NCI-H1048 (cell line): ENCODE data around the gene MYO15A.
A peak's percentile ranks its signal among the peaks of the same experiment; 100 is the strongest.

ENCODE experiments used
- DNase-seq: peaks from one replicate; lab custom pipeline; 2025; lab: John Stamatoyannopoulos, UW

Gene MYO15A, protein sequence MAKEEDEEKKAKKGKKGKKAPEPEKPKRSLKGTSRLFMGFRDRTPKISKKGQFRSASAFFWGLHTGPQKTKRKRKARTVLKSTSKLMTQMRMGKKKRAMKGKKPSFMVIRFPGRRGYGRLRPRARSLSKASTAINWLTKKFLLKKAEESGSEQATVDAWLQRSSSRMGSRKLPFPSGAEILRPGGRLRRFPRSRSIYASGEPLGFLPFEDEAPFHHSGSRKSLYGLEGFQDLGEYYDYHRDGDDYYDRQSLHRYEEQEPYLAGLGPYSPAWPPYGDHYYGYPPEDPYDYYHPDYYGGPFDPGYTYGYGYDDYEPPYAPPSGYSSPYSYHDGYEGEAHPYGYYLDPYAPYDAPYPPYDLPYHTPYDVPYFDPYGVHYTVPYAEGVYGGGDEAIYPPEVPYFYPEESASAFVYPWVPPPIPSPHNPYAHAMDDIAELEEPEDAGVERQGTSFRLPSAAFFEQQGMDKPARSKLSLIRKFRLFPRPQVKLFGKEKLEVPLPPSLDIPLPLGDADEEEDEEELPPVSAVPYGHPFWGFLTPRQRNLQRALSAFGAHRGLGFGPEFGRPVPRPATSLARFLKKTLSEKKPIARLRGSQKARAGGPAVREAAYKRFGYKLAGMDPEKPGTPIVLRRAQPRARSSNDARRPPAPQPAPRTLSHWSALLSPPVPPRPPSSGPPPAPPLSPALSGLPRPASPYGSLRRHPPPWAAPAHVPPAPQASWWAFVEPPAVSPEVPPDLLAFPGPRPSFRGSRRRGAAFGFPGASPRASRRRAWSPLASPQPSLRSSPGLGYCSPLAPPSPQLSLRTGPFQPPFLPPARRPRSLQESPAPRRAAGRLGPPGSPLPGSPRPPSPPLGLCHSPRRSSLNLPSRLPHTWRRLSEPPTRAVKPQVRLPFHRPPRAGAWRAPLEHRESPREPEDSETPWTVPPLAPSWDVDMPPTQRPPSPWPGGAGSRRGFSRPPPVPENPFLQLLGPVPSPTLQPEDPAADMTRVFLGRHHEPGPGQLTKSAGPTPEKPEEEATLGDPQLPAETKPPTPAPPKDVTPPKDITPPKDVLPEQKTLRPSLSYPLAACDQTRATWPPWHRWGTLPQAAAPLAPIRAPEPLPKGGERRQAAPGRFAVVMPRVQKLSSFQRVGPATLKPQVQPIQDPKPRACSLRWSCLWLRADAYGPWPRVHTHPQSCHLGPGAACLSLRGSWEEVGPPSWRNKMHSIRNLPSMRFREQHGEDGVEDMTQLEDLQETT (N-terminal part only)

DNA sequence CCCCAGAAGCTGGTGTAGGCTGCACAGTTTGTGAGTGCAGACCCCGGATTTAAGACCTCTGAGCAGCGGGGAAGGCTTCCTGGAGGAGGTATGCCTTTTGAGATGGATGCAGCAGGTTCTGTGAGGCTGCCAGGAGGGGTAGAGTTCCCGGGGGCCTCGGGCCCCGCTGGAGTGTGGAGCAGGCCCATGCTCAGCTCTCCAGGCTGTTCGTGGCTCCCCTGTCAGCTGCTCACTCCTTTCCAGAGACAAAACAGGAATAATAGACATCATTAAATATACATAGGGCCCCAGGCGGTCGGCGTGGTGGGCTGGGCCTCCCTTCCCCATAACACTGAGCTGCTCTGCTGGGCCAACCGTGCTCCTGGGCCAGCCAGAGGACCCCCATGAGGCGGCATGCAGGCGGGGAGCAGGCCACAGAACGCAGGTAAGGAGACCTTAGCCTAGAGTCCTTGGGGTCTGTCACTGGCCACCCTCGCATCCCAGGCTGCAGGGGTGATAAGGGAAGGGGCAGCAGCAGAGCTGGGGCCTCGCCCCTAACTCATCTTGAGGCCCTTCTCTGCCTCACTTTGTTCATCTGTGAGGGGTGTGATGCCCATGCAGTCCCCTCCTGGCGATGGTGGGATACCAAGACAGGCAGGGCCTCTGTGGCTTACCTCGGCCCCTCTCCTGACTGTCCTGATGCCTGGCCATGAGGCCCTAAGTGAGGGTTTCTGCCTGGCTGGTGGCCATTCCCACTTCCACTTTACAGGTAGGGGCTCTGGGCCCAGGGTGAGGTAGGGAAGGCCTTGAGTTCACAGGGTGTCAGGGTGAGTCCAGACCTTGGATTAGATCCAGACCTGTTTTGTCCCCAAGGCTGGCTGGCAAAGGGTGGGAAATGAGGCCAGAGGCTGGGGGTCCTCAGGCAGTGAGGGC, at the start of gene MYO15A:
TSS of gene MYO15A (plus strand) at position 356 of the 912 bp plus-strand sequence. CDS start 10,045 bp downstream, outside the sequence.
- no peak for DNase-seq

DNA sequence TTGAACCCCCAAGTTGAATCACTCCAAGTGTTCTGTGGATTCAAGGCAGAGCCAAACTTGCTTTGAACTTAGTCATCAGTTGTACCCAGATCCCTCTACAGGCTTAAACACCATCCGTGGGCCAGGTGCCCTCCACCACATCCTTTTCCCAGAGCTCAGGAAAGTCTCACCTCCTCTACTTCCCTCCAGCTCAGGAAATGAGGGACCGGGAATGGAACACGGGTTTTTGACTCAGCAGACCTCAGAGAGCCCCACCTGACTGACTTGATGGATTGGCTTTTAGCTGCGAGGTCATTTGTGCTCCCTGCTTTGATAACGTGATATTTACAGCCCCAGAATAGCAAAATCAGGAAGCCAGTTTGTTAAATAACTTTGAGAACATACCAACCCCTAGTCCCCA, 49.3 kb upstream of the MYO15A start:
- DNase-seq = no peak

DNA sequence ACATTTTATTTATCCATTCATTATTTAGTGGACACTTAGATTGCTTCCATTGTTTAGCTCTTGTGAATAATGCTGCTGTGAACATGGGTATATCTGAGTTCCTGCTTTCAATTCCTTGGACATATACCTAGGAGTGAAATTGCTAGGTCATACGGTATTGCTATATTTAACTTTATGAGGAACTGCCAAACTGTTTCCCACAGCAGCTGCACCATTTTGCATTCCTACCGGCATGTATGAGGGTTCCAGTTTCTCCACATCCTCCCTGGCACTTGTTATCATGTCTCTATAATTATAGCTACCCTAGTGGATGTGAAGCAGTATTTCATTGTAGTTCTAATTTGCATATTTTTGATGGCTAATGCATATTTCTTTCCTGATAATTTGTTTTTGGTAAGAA, 44.5 kb upstream of the MYO15A start:
- no peak for DNase-seq

DNA sequence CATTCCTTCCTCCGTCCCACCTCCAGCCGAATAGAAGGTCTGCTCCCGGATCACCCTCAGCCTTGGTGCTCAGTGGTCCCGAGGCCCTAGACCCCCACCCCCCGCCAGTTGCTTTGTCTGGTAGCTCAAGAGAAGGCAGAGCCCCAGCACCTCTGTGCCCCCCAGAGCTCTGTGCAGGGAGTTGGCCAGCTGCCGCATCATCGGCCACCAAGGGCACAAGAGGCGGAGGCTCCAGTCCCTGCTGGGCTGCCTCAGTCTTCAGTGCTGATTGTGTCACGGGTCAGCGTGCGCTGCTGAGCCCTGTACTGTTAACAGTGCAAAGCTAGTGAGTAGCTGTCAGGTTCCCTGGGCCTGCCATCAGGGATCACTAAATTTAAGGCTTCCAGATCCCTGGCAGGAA, 43.0 kb upstream of the MYO15A start:
- no peak for DNase-seq

DNA sequence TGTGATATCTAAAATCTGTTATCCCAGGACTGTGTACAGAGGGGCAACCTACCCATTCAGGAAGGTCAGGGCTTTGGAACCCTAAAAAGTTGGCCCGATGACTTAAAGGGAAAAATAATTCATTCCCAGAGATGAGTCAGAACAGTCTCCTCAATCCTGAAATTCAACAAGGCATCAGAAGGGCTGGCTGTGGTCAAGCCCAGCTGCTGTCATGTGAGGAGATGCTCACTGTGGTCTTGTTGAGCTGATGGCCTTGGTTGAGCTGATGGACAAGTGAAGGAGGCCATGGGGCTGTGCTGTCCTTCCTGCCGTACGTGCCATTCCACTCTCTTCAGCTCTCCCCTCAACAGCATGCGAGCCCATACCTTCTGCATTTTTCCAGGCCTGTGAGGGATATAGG, 41.7 kb upstream of the MYO15A start:
- DNase-seq = no peak

DNA sequence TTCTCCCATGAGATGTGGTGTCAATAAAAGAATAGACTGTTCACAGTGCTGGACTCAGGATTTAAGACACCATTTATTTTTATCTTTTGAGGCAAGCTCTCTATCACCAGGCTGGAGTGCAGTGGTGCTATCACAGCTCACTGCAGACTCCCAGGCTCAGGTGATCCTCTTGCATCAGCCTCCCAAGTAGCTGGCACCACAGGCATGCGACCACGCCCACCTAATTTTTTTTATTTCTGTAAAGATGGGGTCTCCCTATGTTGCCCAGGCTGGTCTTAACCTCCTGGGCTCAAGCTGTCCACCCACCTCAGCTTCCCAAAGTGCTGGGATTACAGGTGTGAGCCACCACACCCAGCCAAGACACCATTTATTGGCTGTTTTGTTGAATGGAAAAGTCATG, 39.5 kb upstream of the MYO15A start:
- no peak for DNase-seq

DNA sequence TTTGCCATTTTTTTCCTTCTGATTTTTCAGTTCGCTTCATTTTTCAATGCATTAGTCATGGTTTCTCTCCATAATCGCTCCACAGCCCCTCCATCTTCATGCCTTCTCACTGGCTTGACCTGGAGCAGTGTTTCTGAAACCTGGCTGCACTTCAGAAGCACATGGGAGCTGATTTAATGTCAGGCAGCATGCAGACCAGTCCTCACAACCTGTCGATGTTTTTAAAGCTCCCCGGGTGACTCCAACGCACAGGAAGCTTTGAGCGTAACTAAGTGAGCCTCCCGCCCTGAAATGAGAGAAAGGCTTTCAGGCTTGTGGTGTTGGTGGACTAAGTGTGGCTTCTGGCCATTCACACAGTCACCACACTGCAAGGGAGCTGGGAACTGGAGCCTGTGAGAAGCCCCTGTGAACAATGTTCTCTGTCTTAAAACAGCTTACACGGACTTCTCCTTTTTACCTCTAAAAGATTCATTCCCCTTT, 37.7 kb upstream of the MYO15A start:
- DNase-seq = no peak

DNA sequence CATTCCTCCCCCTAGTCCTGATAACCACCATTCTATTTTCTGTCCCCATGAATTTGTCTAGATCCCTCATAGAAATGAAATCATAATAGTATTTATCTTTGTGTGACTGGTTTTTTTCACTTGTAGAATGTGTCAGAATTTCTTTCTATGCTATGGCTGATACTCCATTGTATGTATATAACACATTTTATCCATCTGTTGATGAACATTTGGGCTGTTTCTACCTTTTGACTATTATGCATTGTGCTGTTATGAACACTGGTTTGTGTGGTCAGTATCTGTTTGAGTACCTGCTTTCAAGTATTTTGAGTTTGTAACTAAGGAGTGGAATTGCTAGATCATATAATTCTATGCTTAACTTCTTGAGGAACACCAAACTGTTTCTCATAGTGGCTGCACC, 36.8 kb upstream of the MYO15A start:
- DNase-seq = no peak

DNA sequence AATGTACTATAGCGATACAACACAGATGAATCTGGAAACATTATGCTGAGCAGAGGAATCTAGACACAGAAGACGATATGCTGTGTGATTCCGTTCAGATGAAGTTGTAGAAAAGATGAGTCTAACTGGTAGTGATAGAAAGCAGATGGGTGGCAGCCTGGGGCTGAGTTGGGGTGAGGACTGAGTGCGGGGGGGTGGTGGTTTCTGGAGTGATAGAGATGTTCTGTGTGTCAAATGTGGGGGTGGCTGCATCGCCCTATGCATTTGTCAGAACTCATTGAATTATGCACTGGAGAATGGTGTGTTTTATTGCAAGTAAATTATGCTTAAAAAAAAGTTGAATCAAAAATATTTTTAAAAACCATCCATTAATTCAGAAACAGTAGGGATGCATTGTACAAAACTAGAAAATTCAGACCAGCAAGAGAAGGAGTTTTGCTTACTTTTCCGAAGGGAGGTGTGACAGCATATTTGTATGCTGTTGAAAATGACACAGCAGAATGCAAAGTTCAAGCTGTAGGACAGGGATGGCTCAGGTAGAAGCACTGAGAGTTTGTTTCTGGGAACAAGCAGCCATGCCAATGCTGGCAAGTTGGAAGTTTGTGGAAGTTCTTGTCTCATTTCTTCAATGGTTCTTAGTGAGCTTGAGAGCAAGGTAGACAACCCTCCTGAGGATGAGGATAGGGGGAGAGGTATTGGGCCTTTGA, 33.8 kb upstream of the MYO15A start:
- no peak for DNase-seq

DNA sequence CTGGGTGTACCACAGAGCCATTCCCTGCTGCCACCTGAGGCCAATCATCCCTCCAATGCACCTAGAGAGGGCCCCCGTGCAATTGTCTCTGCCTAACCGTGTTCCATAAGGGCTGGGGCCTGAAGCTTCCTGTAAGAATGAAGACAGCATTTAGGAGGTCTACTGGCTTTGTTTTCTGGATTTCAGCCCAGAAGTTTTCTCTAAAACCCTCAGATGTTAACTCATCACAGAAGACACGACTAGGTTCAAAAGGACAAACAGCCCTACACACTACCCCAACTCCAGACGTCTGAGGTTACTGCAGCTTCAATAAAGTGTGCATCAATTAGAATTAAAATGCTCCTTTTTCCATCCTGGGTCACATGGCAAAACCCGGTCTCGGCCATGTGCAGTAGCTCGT, 31.6 kb upstream of the MYO15A start:
- DNase-seq = no peak

DNA sequence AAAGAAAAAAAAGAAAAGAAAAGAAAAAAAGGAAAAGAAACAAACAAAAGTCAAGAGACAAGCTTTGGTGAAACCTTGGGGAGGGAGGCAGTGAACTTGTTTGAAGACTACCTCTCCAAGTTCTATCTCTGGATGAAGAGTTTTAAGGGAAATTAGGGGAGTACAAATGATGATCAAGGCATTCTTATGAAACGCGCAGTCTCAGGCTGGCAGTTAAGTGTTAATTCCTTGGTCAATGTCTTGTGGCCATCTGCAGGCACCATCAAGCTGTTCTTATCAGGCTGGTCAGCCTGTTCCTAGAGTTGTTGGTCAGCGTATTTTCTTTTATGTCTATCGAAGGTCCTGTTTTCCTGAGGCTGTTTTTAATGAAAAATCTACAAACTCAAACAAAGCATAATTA, 29.0 kb upstream of the MYO15A start:
- DNase-seq = no peak

DNA sequence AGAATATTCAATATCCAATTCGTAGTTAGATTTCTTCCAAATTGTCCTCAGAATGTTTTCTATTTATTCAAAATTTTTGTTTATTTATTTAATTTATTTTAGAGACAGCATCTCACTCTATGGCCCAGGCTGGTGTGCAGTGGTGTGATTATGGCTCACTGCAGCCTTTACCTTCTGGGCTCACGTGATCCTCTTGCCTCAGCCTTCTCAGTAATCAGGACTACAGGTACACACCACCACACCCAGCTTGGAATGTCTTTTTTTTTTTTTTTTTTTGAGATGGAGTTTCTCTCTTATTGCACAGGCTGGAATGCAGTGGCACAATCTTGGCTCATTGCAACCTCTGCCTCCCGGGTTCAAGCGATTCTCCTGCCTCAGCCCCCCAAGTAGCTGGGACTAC, 24.3 kb upstream of the MYO15A start:
- no peak for DNase-seq

DNA sequence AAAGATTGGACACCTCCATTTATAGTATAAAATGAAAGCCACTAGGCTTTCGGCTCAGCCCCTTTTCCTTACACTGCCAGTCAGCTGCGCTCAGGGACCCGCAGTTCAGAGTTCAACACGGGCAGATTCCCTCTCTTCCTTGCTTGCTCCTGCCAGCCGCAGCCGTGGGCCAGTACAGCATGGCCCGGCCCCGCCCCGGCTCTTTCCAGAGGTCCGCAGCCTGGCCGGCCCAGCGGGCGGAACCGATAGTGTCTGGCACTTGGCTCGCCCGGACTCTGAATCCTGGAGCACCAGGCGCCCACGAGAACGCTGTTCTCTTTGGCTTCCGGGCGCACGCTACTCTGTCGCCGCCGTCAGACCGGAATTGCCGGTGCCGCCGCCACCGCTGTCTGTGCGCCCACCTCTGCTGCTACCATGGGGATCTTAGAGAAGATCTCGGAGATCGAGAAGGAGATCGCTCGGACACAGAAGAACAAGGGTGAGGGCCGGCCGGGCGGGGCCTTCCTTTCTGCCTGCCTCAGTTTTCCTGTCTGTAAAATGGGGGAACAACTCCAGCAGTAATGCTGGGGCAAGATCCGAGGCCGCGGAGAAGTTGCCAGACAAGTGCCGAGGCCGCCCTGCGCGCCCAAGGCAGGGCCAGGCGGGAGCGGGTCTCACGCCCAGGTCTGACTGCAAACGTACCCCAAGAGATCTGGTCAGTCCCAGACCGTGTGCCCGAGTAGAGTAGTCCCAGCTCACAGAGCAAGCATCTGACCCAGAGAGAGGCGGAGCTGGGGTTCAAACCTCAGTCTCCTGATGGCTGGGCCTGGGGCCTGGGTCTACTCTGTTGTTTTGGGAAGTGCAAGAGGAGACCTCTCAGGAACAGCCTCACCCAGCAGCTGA, 20.7 kb upstream of the MYO15A start, which contains the start of gene DRG2:
TSS of gene DRG2 (plus strand) at position 339 of the 882 bp plus-strand sequence. CDS start at position 415, 76 bp downstream.
- DNase-seq = peak; percentile 72

DNA sequence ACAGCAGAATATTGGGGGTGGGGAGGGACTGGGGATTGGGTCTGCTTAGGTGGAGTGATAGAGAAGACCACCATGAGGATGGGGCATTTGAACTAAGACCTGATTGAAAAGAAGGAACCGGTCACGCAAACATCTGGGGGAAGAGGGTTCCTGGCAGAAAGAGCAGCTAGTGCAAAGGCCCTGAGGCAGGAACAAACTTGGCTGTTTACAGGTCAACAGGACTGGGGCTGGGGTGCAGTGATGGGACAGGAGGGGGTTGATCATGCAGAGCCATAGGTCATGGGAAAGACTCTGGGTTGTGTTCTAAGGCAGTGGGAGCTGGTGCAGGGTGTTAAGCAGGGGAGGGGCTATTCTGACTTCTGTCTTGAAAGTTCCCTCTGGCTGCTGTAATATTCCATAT, 18.9 kb upstream of the MYO15A start:
- DNase-seq = no peak

DNA sequence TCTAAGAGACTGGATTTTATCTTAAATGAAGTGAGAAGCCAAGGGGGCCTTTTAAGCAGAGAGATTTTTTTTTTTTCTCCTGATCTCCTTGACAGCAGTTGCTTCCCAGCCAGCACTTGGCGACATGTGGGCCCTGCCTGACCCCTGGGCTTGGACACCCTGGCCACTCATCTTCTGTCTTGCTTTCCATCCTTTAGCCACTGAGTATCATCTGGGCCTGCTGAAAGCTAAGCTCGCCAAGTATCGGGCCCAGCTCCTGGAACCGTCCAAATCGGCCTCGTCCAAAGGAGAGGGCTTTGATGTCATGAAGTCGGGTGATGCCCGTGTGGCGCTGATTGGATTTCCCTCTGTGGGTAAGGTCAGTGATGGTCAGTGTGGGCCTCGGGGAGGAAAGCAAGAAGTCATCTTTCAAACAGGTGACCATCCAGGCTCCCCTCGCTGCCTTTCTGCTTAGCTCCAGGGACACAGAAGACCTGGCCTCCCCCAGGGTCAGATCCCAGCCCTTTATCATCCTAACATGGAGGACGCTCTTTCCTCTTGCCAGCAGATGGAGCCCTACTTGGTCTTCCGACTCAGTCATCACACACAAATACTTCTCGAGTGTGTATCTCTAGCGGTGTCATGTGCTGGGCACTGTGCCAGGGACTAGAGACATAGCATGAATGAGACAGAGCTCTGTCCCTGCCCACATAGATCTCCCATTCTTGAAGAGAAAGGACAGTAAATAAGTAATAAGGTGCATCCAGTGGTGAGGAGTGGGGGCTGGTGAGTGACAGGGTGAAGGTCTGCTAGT, 14.7 kb upstream of the MYO15A start:
- no peak for DNase-seq

DNA sequence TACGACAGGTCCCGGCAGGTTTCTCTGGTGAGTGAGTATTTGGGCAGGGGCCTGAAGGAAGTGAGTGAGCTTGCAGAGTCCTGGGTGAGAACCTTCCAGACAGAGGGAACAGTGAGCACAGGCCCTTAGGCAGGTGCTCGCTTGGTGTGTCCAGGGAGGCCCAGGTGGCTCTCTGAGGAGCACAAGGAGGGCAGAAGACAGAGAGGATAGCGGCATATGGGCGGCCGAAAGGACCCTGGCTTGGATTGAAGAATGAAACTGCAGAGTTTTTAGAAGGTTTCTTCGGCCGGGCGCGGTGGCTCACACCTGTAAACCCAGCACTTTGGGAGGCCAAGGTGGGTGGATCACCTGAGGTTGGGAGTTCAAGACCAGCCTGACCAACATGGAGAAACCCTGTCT, 14.1 kb upstream of the MYO15A start:
- no peak for DNase-seq

DNA sequence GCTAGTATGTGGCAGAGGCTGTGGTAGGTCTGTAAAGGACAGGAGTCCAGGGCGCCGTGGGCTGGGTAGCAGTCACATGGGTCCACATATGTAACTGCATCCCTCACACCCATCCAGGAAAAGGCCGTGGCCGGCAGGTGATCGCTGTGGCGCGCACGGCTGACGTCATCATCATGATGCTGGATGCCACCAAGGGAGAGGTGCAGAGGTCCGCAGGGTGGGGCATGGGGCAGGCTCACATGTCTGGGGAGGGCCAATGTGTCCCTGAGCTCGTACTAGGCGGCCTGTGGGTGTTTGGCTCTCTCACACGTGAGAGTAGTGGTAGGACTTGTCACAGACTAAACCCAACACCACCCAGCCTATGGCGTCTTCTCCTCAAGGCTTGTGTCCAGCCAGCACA, 9.0 kb upstream of the MYO15A start:
- DNase-seq = no peak

DNA sequence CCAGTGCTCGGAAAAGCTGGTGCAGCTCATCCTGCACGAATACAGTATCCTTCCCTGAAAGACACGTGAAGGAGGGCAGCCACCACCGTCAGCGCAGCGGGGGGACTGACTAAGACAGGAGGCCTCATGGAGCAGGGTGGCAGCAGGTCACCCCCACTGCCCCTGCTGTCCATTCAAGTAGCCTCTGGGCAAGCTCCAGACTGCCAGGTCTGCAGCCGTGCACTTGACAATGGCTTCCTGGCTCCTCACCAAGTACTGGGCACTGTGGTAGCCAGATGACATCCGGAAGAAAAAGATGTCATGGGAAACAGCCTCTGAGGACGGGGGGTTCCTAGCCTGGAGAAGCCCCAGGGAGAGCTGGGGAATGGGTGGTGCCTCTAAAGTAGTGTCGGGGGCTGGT, 7.9 kb upstream of the MYO15A start:
- no peak for DNase-seq

DNA sequence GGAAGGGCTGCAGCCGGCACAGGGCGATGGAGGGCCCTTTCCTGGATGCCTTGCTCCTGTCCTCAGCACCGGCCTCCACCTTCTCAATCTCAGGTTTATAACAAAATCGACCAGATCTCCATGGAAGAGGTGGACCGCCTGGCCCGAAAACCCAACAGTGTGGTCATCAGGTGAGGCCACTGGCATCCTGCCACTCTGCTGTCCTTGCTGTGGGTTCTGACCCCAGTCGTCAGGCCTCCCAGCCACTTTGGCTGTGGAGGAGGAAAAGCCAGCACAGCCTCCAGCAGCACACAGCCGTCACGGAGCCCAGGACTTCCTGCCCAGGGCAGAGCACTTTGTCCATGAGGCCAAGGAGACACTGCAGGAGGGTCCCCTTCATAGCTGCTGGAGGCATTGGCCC, 6.7 kb upstream of the MYO15A start:
- no peak for DNase-seq
